Stomach (tissue), 9 donors: ENCODE data around the gene VPS45. TPM values are rescaled to one million over a fixed set of nuclear protein-coding genes. Genes with fewer than 3 reads are reported as not detected.

ENCODE experiments used
- DNase-seq, 2 donors: peaks; one replicate each; pipeline versions ENCODE4 v3.0.0 to v3.0.0-alpha.2; 2013 to 2019
- H3K27ac ChIP-seq, 5 donors: fragments of 200-600 bp in 4 of 5; sonication (generic) in 4 of 5; one replicate each; pipeline ENCODE4 v1.5.1; 2013 to 2019; ENCODE audit warnings: mild to moderate bottlenecking in 1 of 5, moderate library complexity in 1 of 5
- H3K27me3 ChIP-seq, 3 donors: fragments of 200-600 bp; sonication (generic); one replicate each; pipeline ENCODE4 v1.5.1; 2017 to 2019; ENCODE audit warnings: mixed run types in 1 of 3
- H3K36me3 ChIP-seq, 4 donors: fragments of 200-600 bp; sonication (generic); 1 replicate in 3 of 4; 2 replicates in 1 of 4; pipeline ENCODE4 v1.5.1; 2016 to 2019
- H3K4me1 ChIP-seq, 4 donors: fragments of 200-600 bp; sonication (generic); one replicate each; pipeline ENCODE4 v1.5.1; 2016 to 2019
- H3K4me3 ChIP-seq, 4 donors: fragments of 200-600 bp; sonication (generic) in 3 of 4; one replicate each; pipeline ENCODE4 v1.5.1; 2016 to 2019; ENCODE audit warnings: mild to moderate bottlenecking in 1 of 4
- H3K9me3 ChIP-seq, 4 donors: fragments of 200-600 bp; sonication (generic); one replicate each; pipeline ENCODE4 v1.5.1; 2016 to 2019
- EP300 ChIP-seq: sonication (generic); formaldehyde crosslinking; IDR thresholded peaks from one replicate; pipeline ENCODE4 v1.6.1; 2017; ENCODE audit warnings: antibody characterized with exemption
- POLR2A ChIP-seq, 4 donors: fragments of 450-650 bp; IDR thresholded peaks; one replicate each; pipeline ENCODE4 v1.6.1; 2016; ENCODE audit warnings: antibody characterized with exemption in 4 of 4, control low read depth in 2 of 4, mild to moderate bottlenecking in 1 of 4, moderate library complexity in 1 of 4
- POLR2AphosphoS5 ChIP-seq, 3 donors: sonication (generic); formaldehyde crosslinking; IDR thresholded peaks; one replicate each; pipeline ENCODE4 v1.6.1; 2016; ENCODE audit warnings: antibody characterized with exemption in 3 of 3
- WGBS, 5 donors: extraction: QIAGEN DNeasy Blood & Tissue Kit in 3 of 5; methylation state at CpG; one replicate each; pipeline versions ENCODE4 v1.1.5 to v1.1.7; 2013 to 2018; 5-methylcytosine and 5-hydroxymethylcytosine counted together
- intact Hi-C: fragments of 100-400 bp; cut with DNase I; formaldehyde crosslinking; loops from one replicate; pipeline ENCODE4 v1.15.1; 2023; ENCODE audit warnings: low total_unique reads
- polyA plus RNA-seq, 3 donors: library from polyadenylated mRNA; stranded (reverse); fragments of 200-250 nt; gene quantifications; one replicate each; pipeline ENCODE4 v1.2.3, GENCODE V29; 2013
- total RNA-seq, 5 donors: library from RNA; depleted of rRNA; stranded (reverse); fragments of >200 nt; gene quantifications; one replicate each; pipeline versions ENCODE4 v1.1.0 to v1.2.3, GENCODE V29; 2014 to 2016
- TF ChIP-seq, protein P1 (sequence below), 7 experiments: fragments of 450-650 bp in 4 of 7; fragments of 200-600 bp in 3 of 7; sonication (generic) in 3 of 7; IDR thresholded peaks; one replicate each; pipeline ENCODE4 v1.5.1; 2016 to 2019; ENCODE audit warnings: antibody characterized with exemption in 7 of 7, control low read depth in 2 of 7, mild to moderate bottlenecking in 1 of 7
- donor health status: healthy with polysubstance abuse.
- donor health status: Bipolar disorder and iron deficiency.
- donor health status: healthy.

The VPS45 gene
- total and polyA plus RNA-seq, 8 donors, result 13.3 to 69.9 (median 30.5) TPM

DNA sequence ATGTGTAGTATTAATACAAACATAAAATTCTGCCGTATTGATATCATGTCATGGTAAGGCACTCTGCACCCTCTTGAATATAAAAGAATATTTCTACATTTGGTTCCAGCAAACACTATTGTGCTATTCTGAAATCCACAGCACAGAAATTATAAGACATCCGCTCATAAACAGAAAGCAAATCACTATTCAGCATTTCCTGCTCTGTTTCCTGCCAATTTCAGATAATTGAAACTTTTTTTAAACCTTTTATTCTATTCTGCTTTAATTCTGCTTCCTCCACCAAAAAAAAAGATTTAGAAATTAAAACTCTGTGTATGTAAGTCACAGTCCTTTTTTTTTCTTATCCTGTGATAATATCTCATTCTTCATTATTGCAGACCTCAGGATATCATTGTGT, 42.5 kb downstream of the VPS45 start:
- no peaks in the 10 kb centered on the region for H3K4me1 ChIP-seq
- H3K36me3 ChIP-seq, result peaks cover 0 to 42% (median 17%) of the 10 kb centered on the region in 4 donors
- intact Hi-C loops, result no loop called here
- H3K9me3 ChIP-seq, result peaks cover 0 to 4% (median 0%) of the 10 kb centered on the region in 4 donors
- H3K27ac ChIP-seq, result peak overlapping the region in 4 of 5 donors; percentile 32 to 57 (median 46)
- WGBS, 5 donors, result 62 to 86% (median 77%) methylated on average over 2 of the region's 2 CpGs
- H3K27me3 ChIP-seq, result no peaks in the 10 kb centered on the region
- H3K4me3 ChIP-seq, result no peak overlapping the region
- TF ChIP-seq POLR2A (IDR thresholded peaks at IDR 0.05) (no peak), EP300 (no peak), POLR2AphosphoS5 (IDR thresholded peaks at IDR 0.05) (no peak)
- TF ChIP-seq, protein P1, sequence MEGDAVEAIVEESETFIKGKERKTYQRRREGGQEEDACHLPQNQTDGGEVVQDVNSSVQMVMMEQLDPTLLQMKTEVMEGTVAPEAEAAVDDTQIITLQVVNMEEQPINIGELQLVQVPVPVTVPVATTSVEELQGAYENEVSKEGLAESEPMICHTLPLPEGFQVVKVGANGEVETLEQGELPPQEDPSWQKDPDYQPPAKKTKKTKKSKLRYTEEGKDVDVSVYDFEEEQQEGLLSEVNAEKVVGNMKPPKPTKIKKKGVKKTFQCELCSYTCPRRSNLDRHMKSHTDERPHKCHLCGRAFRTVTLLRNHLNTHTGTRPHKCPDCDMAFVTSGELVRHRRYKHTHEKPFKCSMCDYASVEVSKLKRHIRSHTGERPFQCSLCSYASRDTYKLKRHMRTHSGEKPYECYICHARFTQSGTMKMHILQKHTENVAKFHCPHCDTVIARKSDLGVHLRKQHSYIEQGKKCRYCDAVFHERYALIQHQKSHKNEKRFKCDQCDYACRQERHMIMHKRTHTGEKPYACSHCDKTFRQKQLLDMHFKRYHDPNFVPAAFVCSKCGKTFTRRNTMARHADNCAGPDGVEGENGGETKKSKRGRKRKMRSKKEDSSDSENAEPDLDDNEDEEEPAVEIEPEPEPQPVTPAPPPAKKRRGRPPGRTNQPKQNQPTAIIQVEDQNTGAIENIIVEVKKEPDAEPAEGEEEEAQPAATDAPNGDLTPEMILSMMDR (IDR thresholded peaks at IDR 0.05), result no peak
- DNase-seq, result no peak

DNA sequence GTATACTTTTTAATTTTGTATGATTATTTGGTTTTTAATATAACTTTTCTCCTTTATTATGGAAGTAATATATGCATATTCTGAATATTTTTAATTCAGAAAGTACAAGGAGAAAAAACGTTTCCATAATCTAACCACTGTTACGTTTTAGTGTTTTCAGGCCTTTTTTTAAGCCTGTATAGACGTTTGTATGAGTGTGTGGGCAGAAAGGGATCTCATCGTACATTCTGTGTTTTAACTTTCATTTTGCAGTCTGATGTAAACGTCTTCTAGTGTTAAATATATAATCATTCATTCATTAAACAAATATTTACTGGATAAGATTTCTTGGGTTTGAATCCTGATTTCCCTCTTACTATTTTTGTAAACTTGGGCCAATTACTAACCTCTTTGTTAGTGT, 44.1 kb downstream of the VPS45 start:
- Histone ChIP-seq H3K27me3 (no peaks in the 10 kb centered on the region), H3K27ac (peak overlapping the region in 2 of 5 donors; percentile 49 to 57), H3K4me3 (no peak overlapping the region), H3K36me3 (peaks cover 0 to 48% (median 17%) of the 10 kb centered on the region in 4 donors), H3K4me1 (no peaks in the 10 kb centered on the region), H3K9me3 (peaks cover 0 to 6% (median 0%) of the 10 kb centered on the region in 4 donors)
- intact Hi-C loops, result no loop called here
- WGBS, 5 donors, result 33 to 49% (median 41%) methylated on average over 5 of the region's 5 CpGs
- DNase-seq, result no peak
- TF ChIP-seq EP300, result no peak
- no peak for TF ChIP-seq POLR2AphosphoS5 (IDR thresholded peaks at IDR 0.05)
- TF ChIP-seq, protein P1 (IDR thresholded peaks at IDR 0.05), result no peak
- no peak for TF ChIP-seq POLR2A (IDR thresholded peaks at IDR 0.05)

DNA sequence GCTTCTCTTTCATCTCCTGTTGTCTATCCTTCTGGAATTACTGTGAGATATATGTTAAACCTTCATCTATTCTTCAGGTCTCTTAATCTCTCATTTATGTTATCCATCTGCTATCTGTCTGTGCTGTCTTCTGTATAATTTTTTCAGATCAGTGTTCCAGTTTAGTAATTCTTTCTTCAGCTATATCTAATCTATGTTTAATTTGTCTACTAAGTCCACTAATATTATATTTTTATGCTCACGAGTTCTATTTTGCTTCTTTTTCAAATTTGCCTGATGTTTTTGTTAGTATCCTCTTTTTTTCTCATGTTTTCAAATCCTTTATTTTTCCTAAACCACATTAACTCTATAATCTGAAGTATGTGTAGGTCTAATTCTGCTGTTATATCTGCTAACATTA, 47.5 kb downstream of the VPS45 start:
- TF ChIP-seq EP300 (no peak), POLR2AphosphoS5 (IDR thresholded peaks at IDR 0.05) (no peak)
- intact Hi-C loops, result no loop called here
- peaks cover 0 to 6% (median 0%) of the 10 kb centered on the region in 4 donors for H3K9me3 ChIP-seq
- H3K27me3 ChIP-seq, result no peaks in the 10 kb centered on the region
- 93 to 98% (median 96%) methylated on average over 1 of the region's 1 CpG for WGBS, 5 donors
- no peaks in the 10 kb centered on the region for H3K4me1 ChIP-seq
- no peak overlapping the region for H3K27ac ChIP-seq
- H3K4me3 ChIP-seq, result no peak overlapping the region
- H3K36me3 ChIP-seq, result peaks cover 0 to 48% (median 18%) of the 10 kb centered on the region in 4 donors
- DNase-seq, result no peak

DNA sequence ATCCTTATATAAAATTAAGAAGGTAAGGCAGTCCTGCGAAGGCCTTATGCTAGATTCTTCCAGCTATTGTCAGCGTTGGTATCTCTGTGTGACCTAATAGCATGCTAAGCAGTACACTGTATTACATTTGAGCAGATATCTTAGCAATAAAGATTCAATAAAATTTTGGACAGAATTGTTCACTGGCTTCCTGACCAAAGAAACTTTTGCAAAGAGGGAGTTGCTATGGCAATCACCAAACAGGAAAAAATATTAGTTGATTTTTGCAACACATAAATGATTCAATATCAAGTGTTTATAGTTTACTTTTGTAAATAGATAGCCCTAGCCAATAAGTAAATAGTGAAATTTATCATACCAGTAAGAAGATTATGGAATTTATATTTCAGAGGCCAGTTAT, 51.1 kb downstream of the VPS45 start:
- TF ChIP-seq, protein P1 (IDR thresholded peaks at IDR 0.05), result no peak
- TF ChIP-seq POLR2A (IDR thresholded peaks at IDR 0.05), result no peak
- no peak for TF ChIP-seq POLR2AphosphoS5 (IDR thresholded peaks at IDR 0.05)
- intact Hi-C loops, result no loop called here
- 81 to 96% (median 89%) methylated on average over 2 of the region's 2 CpGs for WGBS, 5 donors
- Histone ChIP-seq H3K4me3 (no peak overlapping the region), H3K27me3 (no peaks in the 10 kb centered on the region), H3K36me3 (peaks cover 0 to 34% (median 17%) of the 10 kb centered on the region in 4 donors), H3K4me1 (no peaks in the 10 kb centered on the region), H3K9me3 (peaks cover 0 to 6% (median 0%) of the 10 kb centered on the region in 4 donors), H3K27ac (no peak overlapping the region)
- DNase-seq, result peak in 1 of 2 donors; percentile 7

DNA sequence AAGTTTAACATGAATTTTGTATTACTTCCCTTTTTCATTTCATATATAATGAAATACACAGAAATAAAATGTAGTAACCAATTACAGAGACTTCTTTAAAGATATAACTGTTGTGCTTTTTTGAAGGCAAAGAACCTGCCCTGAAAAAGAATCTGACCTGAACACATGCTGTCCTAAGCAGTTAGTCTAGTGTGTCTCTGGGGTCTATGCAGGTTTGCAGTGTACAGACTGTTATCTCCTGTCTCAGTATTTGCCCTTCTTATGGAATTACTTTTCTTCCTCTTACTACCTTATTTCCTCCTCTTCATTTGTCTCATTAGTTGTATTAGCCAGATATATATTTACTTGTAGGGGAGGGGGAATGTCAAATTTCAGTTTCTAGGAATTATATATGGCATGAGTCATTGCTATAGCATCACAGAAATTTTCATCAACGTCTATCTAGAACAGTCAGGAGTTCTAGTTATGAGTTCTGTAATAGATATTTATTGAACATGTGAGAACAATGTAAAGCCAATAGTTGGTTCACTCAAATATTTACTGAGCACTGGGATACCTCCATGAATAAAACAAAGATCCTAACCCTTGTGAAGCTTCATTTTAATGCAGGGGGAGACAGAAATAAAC, 53.8 kb downstream of the VPS45 start:
- intact Hi-C loops, result no loop called here
- H3K4me1 ChIP-seq, result no peaks in the 10 kb centered on the region
- TF ChIP-seq EP300 (no peak), POLR2AphosphoS5 (IDR thresholded peaks at IDR 0.05) (no peak)
- H3K9me3 ChIP-seq, result no peaks in the 10 kb centered on the region
- no peak overlapping the region for H3K27ac ChIP-seq
- DNase-seq, result no peak
- no peak overlapping the region for H3K4me3 ChIP-seq
- H3K27me3 ChIP-seq, result no peaks in the 10 kb centered on the region
- WGBS, 5 donors, result 19 to 44% (median 29%) methylated on average over 1 of the region's 1 CpG
- peaks cover 0 to 21% (median 7%) of the 10 kb centered on the region in 4 donors for H3K36me3 ChIP-seq
